Measurements from ENCODE around the gene GTF2H4.
"Not testable (repeated sequence)": the region's sequence is repeated elsewhere in the genome, so short reads cannot be mapped to it uniquely, and the experiment has no call there.

Gene GTF2H4

GRCh38 chr6:30907758-30908591 lies at the start of gene GTF2H4:
Gene GTF2H4 (plus strand): TSS chr6:30908207.
- Histone ChIP-seq H3K27me3 (ENCODE audit: control insufficient read depth in 1 of 2, insufficient read depth in 2 of 2, low read length in 2 of 2) (no peaks in the 10 kb centered on the region), H3K27ac (ENCODE audit: low read depth, low read length) (peak within 1 kb of the TSS; percentile 52), H3K4me1 (ENCODE audit: insufficient read depth, low read length) (peaks cover 10% of the 10 kb centered on the region), H3K9ac (ENCODE audit: low read length) (peak within 1 kb of the TSS; percentile 91), H3K9me3 (ENCODE audit: low read length) (no peaks in the 10 kb centered on the region), H3K36me3 (ENCODE audit: insufficient read depth, low read length) (peaks cover 26% of the 10 kb centered on the region), H3K4me3 (ENCODE audit: low read depth in 1 of 2, low read length in 2 of 2) (peak within 1 kb of the TSS; percentile 83 to 99)

- not testable (repeated sequence) for H3K9ac ChIP-seq (ENCODE audit: low read length); H3K36me3 ChIP-seq (ENCODE audit: insufficient read depth, low read length); H3K4me3 ChIP-seq (ENCODE audit: low read depth in 1 of 2, low read length in 2 of 2); H3K4me1 ChIP-seq (ENCODE audit: insufficient read depth, low read length); H3K9me3 ChIP-seq (ENCODE audit: low read length); H3K27me3 ChIP-seq (ENCODE audit: control insufficient read depth in 1 of 2, insufficient read depth in 2 of 2, low read length in 2 of 2); H3K27ac ChIP-seq (ENCODE audit: low read depth, low read length)
These were observed 48.3 kb upstream of the GTF2H4 start for GRCh38 chr6:30859726-30860125.

DNA sequence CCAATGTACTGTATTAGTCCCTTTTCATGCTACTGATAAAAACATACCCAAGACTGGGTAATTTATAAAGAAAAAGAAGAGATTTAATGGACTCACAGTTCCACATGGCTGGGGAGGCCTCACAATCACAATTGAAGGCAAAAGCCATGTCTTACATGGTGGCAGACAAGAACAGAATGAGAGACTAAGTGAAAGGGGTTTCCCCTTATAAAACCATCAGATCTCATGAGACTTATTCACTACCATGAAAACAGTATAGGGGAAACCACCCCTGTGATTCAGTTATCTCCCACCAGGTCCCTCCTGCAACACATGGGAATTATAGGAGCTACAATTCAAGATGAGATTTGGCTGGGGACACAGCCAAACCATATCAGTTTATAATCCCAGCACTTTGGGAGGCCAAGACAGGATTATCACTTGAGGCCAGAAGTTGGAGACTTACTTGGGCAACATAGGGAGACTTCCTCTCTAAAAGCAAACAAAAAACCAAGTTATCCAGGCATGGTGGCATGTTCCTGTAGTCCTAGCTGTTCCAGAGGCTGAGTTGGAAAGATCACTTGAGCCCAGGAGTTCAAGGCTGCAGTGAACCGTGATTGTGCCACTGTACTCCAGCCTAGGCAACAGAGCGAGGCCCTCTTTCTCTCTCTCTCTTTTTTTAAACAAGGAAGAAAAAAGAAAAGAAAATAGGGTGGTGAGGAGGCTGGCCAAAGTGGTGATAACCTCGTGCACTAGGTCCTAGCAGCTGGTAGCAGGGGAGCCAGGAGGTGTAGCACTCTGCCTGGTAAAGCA lies 46.6 kb upstream of the GTF2H4 start:
- no peaks in the 10 kb centered on the region for H3K27me3 ChIP-seq (ENCODE audit: control insufficient read depth in 1 of 2, insufficient read depth in 2 of 2, low read length in 2 of 2)
- H3K36me3 ChIP-seq (ENCODE audit: insufficient read depth, low read length) = no peaks in the 10 kb centered on the region
- H3K27ac ChIP-seq (ENCODE audit: low read depth, low read length) = no peak overlapping the region
- no peak overlapping the region for H3K4me3 ChIP-seq (ENCODE audit: low read depth in 1 of 2, low read length in 2 of 2)
- H3K9me3 ChIP-seq (ENCODE audit: low read length) = no peaks in the 10 kb centered on the region
- H3K9ac ChIP-seq (ENCODE audit: low read length) = no peak overlapping the region
- H3K4me1 ChIP-seq (ENCODE audit: insufficient read depth, low read length) = no peaks in the 10 kb centered on the region

- Histone ChIP-seq H3K9ac (ENCODE audit: low read length) (no peak overlapping the region), H3K9me3 (ENCODE audit: low read length) (no peaks in the 10 kb centered on the region), H3K36me3 (ENCODE audit: insufficient read depth, low read length) (no peaks in the 10 kb centered on the region), H3K27ac (ENCODE audit: low read depth, low read length) (no peak overlapping the region), H3K4me3 (ENCODE audit: low read depth in 1 of 2, low read length in 2 of 2) (no peak overlapping the region), H3K4me1 (ENCODE audit: insufficient read depth, low read length) (no peaks in the 10 kb centered on the region), H3K27me3 (ENCODE audit: control insufficient read depth in 1 of 2, insufficient read depth in 2 of 2, low read length in 2 of 2) (no peaks in the 10 kb centered on the region)
These were observed 45.7 kb upstream of the GTF2H4 start for GRCh38 chr6:30862156-30862875.

DNA sequence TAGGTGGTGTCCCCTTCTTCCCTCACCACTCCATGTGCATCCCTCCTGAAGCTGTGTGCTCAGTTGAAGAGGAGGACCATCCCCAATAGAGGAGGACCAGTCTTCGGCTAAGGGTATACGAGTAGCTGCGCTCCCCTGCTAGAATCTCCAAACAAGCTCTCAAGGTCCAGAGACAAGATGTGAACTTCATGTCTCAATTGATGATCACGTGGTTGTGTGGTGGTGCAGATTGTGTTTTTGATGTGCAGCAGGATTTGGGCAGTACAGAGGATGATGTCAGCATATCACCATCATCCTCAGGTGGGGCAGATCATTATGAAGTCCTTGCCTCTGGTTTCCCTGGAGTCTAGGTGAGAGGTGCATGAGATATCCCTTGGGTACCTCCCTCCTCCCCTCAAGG lies 43.7 kb upstream of the GTF2H4 start:
- Histone ChIP-seq H3K27ac (ENCODE audit: low read depth, low read length) (no peak overlapping the region), H3K4me1 (ENCODE audit: insufficient read depth, low read length) (no peaks in the 10 kb centered on the region), H3K9ac (ENCODE audit: low read length) (no peak overlapping the region), H3K27me3 (ENCODE audit: control insufficient read depth in 1 of 2, insufficient read depth in 2 of 2, low read length in 2 of 2) (no peaks in the 10 kb centered on the region), H3K4me3 (ENCODE audit: low read depth in 1 of 2, low read length in 2 of 2) (no peak overlapping the region), H3K36me3 (ENCODE audit: insufficient read depth, low read length) (no peaks in the 10 kb centered on the region), H3K9me3 (ENCODE audit: low read length) (no peaks in the 10 kb centered on the region)

DNA sequence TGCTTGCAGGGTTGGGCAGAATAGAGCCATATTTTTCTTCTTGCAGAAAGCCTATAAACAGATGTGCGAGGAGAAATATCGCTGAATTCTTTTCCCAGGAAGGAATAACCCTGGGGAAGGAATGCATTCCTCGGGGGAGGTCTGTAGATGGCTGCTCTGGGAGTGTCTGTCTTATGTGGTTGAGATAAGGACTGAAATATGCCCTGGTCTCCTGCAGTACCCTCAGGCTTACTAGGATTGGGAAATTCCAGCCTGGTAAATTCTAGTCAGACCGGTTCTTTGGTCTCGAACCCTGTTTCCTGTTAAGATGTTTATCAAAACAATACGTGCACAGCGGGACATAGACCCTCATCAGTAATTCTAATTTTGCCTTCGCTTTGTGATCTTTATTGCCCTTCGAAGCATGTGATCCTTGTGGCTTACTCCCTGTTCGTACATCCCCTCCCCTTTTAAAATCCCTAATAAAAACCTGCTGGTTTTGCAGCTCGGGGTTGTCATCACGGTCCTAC lies 38.7 kb upstream of the GTF2H4 start:
- not testable (repeated sequence) for H3K4me3 ChIP-seq (ENCODE audit: low read depth in 1 of 2, low read length in 2 of 2)

GRCh38 chr6:30870546-30870945 lies 37.5 kb upstream of the GTF2H4 start:
- no peak overlapping the region for H3K27ac ChIP-seq (ENCODE audit: low read depth, low read length)
- H3K36me3 ChIP-seq (ENCODE audit: insufficient read depth, low read length) = no peaks in the 10 kb centered on the region
- no peak overlapping the region for H3K9ac ChIP-seq (ENCODE audit: low read length)
- no peaks in the 10 kb centered on the region for H3K9me3 ChIP-seq (ENCODE audit: low read length)
- H3K4me3 ChIP-seq (ENCODE audit: low read depth in 1 of 2, low read length in 2 of 2) = no peak overlapping the region
- no peaks in the 10 kb centered on the region for H3K27me3 ChIP-seq (ENCODE audit: control insufficient read depth in 1 of 2, insufficient read depth in 2 of 2, low read length in 2 of 2)
- H3K4me1 ChIP-seq (ENCODE audit: insufficient read depth, low read length) = no peaks in the 10 kb centered on the region

More for the DNA sequence above, 38.7 kb upstream of the GTF2H4 start:
- H3K27ac ChIP-seq (ENCODE audit: low read depth, low read length); H3K4me1 ChIP-seq (ENCODE audit: insufficient read depth, low read length); H3K27me3 ChIP-seq (ENCODE audit: control insufficient read depth in 1 of 2, insufficient read depth in 2 of 2, low read length in 2 of 2); H3K9ac ChIP-seq (ENCODE audit: low read length); H3K9me3 ChIP-seq (ENCODE audit: low read length); H3K36me3 ChIP-seq (ENCODE audit: insufficient read depth, low read length): not testable (repeated sequence)

- Histone ChIP-seq H3K4me1 (ENCODE audit: insufficient read depth, low read length) (peaks cover 7% of the 10 kb centered on the region), H3K9ac (ENCODE audit: low read length) (no peak overlapping the region), H3K9me3 (ENCODE audit: low read length) (no peaks in the 10 kb centered on the region), H3K4me3 (ENCODE audit: low read depth in 1 of 2, low read length in 2 of 2) (no peak overlapping the region), H3K27me3 (ENCODE audit: control insufficient read depth in 1 of 2, insufficient read depth in 2 of 2, low read length in 2 of 2) (no peaks in the 10 kb centered on the region), H3K27ac (ENCODE audit: low read depth, low read length) (no peak overlapping the region), H3K36me3 (ENCODE audit: insufficient read depth, low read length) (no peaks in the 10 kb centered on the region)
These were observed 36.3 kb upstream of the GTF2H4 start for GRCh38 chr6:30871592-30872183.

DNA sequence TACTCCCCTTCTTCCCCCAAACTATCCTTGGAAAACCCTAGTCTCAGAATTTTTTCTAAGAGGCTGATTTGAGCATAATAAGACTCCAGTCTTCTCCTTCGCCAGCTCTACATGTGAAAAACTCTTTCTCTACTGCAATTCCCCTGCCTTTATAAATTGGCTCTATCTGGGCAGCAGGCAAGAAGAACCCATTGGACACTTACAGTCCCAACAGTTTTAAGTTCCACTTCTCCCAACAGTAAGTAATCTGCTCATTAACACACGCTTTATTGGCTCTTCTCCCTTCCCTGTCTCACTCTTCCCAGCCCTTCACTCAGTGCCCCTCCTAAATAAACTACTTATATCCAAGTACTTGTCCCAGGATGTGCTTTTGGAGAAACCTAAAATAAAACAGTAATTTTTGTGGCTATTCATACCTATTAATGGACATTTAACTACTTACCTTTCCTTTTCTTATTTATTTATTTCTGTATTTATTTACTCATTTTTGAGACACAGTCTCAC lies 34.8 kb upstream of the GTF2H4 start:
- H3K9ac ChIP-seq (ENCODE audit: low read length) = no peak overlapping the region
- H3K27me3 ChIP-seq (ENCODE audit: control insufficient read depth in 1 of 2, insufficient read depth in 2 of 2, low read length in 2 of 2) = no peaks in the 10 kb centered on the region
- H3K4me1 ChIP-seq (ENCODE audit: insufficient read depth, low read length) = peaks cover 14% of the 10 kb centered on the region
- no peaks in the 10 kb centered on the region for H3K9me3 ChIP-seq (ENCODE audit: low read length)
- H3K36me3 ChIP-seq (ENCODE audit: insufficient read depth, low read length) = no peaks in the 10 kb centered on the region
- no peak overlapping the region for H3K27ac ChIP-seq (ENCODE audit: low read depth, low read length)
- H3K4me3 ChIP-seq (ENCODE audit: low read depth in 1 of 2, low read length in 2 of 2) = no peak overlapping the region

DNA sequence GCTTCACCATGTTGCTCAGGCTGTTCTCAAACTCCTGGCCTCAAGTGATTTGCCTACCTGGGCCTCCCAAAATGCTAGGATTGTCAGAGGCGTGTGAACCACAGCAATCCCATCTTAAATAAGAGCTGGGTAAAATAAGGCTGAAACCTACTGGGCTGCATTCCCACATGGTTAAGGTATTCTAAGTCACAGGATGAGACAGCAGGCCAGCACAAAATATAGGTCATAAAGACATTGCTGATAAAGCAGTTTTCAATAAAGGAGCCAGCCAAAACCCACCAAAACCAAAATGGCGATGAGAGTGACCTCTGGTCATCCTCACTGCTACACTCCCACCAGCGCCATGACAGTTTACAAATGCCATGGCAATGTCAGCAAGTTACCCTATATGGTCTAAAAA lies 34.2 kb upstream of the GTF2H4 start:
- H3K9me3 ChIP-seq (ENCODE audit: low read length); H3K27ac ChIP-seq (ENCODE audit: low read depth, low read length); H3K27me3 ChIP-seq (ENCODE audit: control insufficient read depth in 1 of 2, insufficient read depth in 2 of 2, low read length in 2 of 2); H3K4me3 ChIP-seq (ENCODE audit: low read depth in 1 of 2, low read length in 2 of 2); H3K36me3 ChIP-seq (ENCODE audit: insufficient read depth, low read length); H3K9ac ChIP-seq (ENCODE audit: low read length): not testable (repeated sequence)
- H3K4me1 ChIP-seq (ENCODE audit: insufficient read depth, low read length) = peaks cover 14% of the 10 kb centered on the region
